CD1c-positive myeloid dendritic cell (primary cell): ENCODE data around the gene CLEC7A.

Experiments
- DNase-seq: peaks from one replicate; pipeline ENCODE4 v3.0.0-alpha.2; 2016; ENCODE audit errors: extremely low spot score

CLEC7A gene

GRCh38 chr12:10130042-10130441, at the start of gene CLEC7A:
Gene CLEC7A, minus strand, starts transcription at chr12:10130199. Its CDS starts 117 bp downstream, at chr12:10130082.
- peak; percentile 95 for DNase-seq

GRCh38 chr12:10179776-10180181, 49.8 kb upstream of the CLEC7A start:
- no peak for DNase-seq

- DNase-seq: no peak
These were observed 48.8 kb upstream of the CLEC7A start, which contains the start of gene TMEM52B for GRCh38 chr12:10178821-10179220. Gene TMEM52B, plus strand, starts transcription at chr12:10179032. Its CDS starts 543 bp downstream, at chr12:10179575.

GRCh38 chr12:10175846-10176636, 46.0 kb upstream of the CLEC7A start:
- DNase-seq: no peak

GRCh38 chr12:10174986-10175614, 45.1 kb upstream of the CLEC7A start:
- no peak for DNase-seq

- DNase-seq: peak; percentile 86
These were observed 42.2 kb upstream of the CLEC7A start, which contains the start of gene OLR1 for GRCh38 chr12:10171973-10172728. Gene OLR1, minus strand, starts transcription at chr12:10172132. Its CDS starts 55 bp downstream, at chr12:10172077.

- no peak for DNase-seq
These were observed 40.2 kb upstream of the CLEC7A start for GRCh38 chr12:10170216-10170615.

GRCh38 chr12:10169104-10169503, 39.1 kb upstream of the CLEC7A start:
- no peak for DNase-seq

GRCh38 chr12:10167599-10167998, 37.6 kb upstream of the CLEC7A start:
- DNase-seq: peak; percentile 96

- no peak for DNase-seq
These were observed 35.4 kb upstream of the CLEC7A start for GRCh38 chr12:10165421-10165820.

- peak; percentile 64 for DNase-seq
These were observed 33.1 kb upstream of the CLEC7A start for GRCh38 chr12:10163084-10163483.

- DNase-seq: peak; percentile 89
These were observed 30.8 kb upstream of the CLEC7A start for GRCh38 chr12:10160617-10161385.

GRCh38 chr12:10159280-10159679, 29.3 kb upstream of the CLEC7A start:
- peak; percentile 53 for DNase-seq

- DNase-seq: no peak
These were observed 28.4 kb upstream of the CLEC7A start for GRCh38 chr12:10158406-10158805.

- DNase-seq: peak; percentile 59
These were observed 26.0 kb upstream of the CLEC7A start for GRCh38 chr12:10155966-10156365.

GRCh38 chr12:10154145-10154496, 24.1 kb upstream of the CLEC7A start:
- DNase-seq: no peak

GRCh38 chr12:10153271-10154144, 23.5 kb upstream of the CLEC7A start:
- peak; percentile 92 for DNase-seq

- DNase-seq: no peak
These were observed 21.6 kb upstream of the CLEC7A start for GRCh38 chr12:10151621-10152020.

- DNase-seq: no peak
These were observed 17.9 kb upstream of the CLEC7A start for GRCh38 chr12:10147714-10148403.
